Central memory CD8-positive, alpha-beta T cell (primary cell): Measurements from ENCODE around the gene RAG2.

Experiments used
- ATAC-seq: fragments of 150-1000 bp; cut with Tn5 transposase; replicated peaks from 2 replicates; pipeline ENCODE4 v1.10.0; 2022; ENCODE audit warnings: mild to moderate bottlenecking, moderate FRiP score, moderate number of reproducible peaks; ENCODE audit not compliant: poor library complexity, severe bottlenecking; ENCODE audit errors: extremely low read depth
- DNase-seq, 2 donors: peaks; one replicate each; pipeline ENCODE4 v3.0.0; 2021; ENCODE audit warnings: low spot score in 2 of 2
- H3K27ac Mint-ChIP-seq: one replicate; pipeline ENCODE4 v1.8.0; 2022; ENCODE audit warnings: low read depth, mild to moderate bottlenecking, moderate library complexity, mixed read lengths
- H3K27me3 Mint-ChIP-seq: one replicate; pipeline ENCODE4 v1.8.0; 2022; ENCODE audit warnings: mixed read lengths
- H3K36me3 Mint-ChIP-seq: one replicate; pipeline ENCODE4 v1.8.0; 2022; ENCODE audit warnings: mild to moderate bottlenecking, moderate library complexity, mixed read lengths; ENCODE audit not compliant: insufficient read depth
- H3K4me1 Mint-ChIP-seq: one replicate; pipeline ENCODE4 v1.8.0; 2022; ENCODE audit warnings: mixed read lengths
- H3K4me3 Mint-ChIP-seq: one replicate; pipeline ENCODE4 v1.8.0; 2022; ENCODE audit warnings: mild to moderate bottlenecking, moderate library complexity, mixed read lengths
- H3K9me3 Mint-ChIP-seq: one replicate; pipeline ENCODE4 v1.8.0; 2022; ENCODE audit warnings: mixed read lengths

RAG2 gene

GRCh38 chr11:36598051-36598450 is at the start of gene RAG2:
Gene RAG2 (minus strand): TSS chr11:36598236. CDS start chr11:36594168, 4,068 bp downstream.
- no peak within 1 kb of the TSS for H3K27ac Mint-ChIP-seq
- peaks cover 57% of the 10 kb centered on the region for H3K27me3 Mint-ChIP-seq
- H3K4me1 Mint-ChIP-seq: peaks cover 12% of the 10 kb centered on the region
- no peaks in the 10 kb centered on the region for H3K9me3 Mint-ChIP-seq
- DNase-seq (no peak), ATAC-seq (no peak)
- no peak within 1 kb of the TSS for H3K4me3 Mint-ChIP-seq
- peaks cover 3% of the 10 kb centered on the region for H3K36me3 Mint-ChIP-seq

- H3K27ac Mint-ChIP-seq: no peak overlapping the region
- no peaks in the 10 kb centered on the region for H3K36me3 Mint-ChIP-seq
- no peak for ATAC-seq
These were observed 40.5 kb upstream of the RAG2 start for GRCh38 chr11:36638556-36638955.

GRCh38 chr11:36635066-36635862 is 37.2 kb upstream of the RAG2 start:
- ATAC-seq: no peak
- no peaks in the 10 kb centered on the region for H3K9me3 Mint-ChIP-seq
- peaks cover 49% of the 10 kb centered on the region for H3K27me3 Mint-ChIP-seq
- H3K4me1 Mint-ChIP-seq: no peaks in the 10 kb centered on the region
- no peaks in the 10 kb centered on the region for H3K36me3 Mint-ChIP-seq
- H3K27ac Mint-ChIP-seq: no peak overlapping the region
- H3K4me3 Mint-ChIP-seq: no peak overlapping the region
- DNase-seq: no peak

More at GRCh38 chr11:36638556-36638955, 40.5 kb upstream of the RAG2 start:
- H3K4me3 Mint-ChIP-seq: no peak overlapping the region
- no peaks in the 10 kb centered on the region for H3K4me1 Mint-ChIP-seq
- no peaks in the 10 kb centered on the region for H3K9me3 Mint-ChIP-seq
- H3K27me3 Mint-ChIP-seq: peaks cover 55% of the 10 kb centered on the region
- no peak for DNase-seq

- Mint-ChIP-seq H3K27ac (no peak overlapping the region), H3K27me3 (peaks cover 67% of the 10 kb centered on the region), H3K4me3 (no peak overlapping the region), H3K4me1 (no peaks in the 10 kb centered on the region), H3K36me3 (no peaks in the 10 kb centered on the region), H3K9me3 (no peaks in the 10 kb centered on the region)
- no peak for ATAC-seq
- DNase-seq: no peak
These were observed 33.7 kb upstream of the RAG2 start for GRCh38 chr11:36631774-36632173.

GRCh38 chr11:36628765-36629244 is 30.8 kb upstream of the RAG2 start:
- Mint-ChIP-seq H3K9me3 (no peaks in the 10 kb centered on the region), H3K4me1 (no peaks in the 10 kb centered on the region), H3K27me3 (peaks cover 81% of the 10 kb centered on the region), H3K4me3 (no peak overlapping the region), H3K27ac (no peak overlapping the region), H3K36me3 (peaks cover 3% of the 10 kb centered on the region)
- DNase-seq (no peak), ATAC-seq (no peak)

GRCh38 chr11:36628141-36628540 is 30.1 kb upstream of the RAG2 start:
- peaks cover 76% of the 10 kb centered on the region for H3K27me3 Mint-ChIP-seq
- no peaks in the 10 kb centered on the region for H3K9me3 Mint-ChIP-seq
- H3K4me1 Mint-ChIP-seq: no peaks in the 10 kb centered on the region
- no peak overlapping the region for H3K27ac Mint-ChIP-seq
- DNase-seq: no peak
- no peak for ATAC-seq
- H3K4me3 Mint-ChIP-seq: no peak overlapping the region
- peaks cover 3% of the 10 kb centered on the region for H3K36me3 Mint-ChIP-seq

GRCh38 chr11:36627471-36627870 is 29.4 kb upstream of the RAG2 start:
- no peak for DNase-seq
- peaks cover 72% of the 10 kb centered on the region for H3K27me3 Mint-ChIP-seq
- H3K36me3 Mint-ChIP-seq: peaks cover 3% of the 10 kb centered on the region
- ATAC-seq: no peak
- H3K4me1 Mint-ChIP-seq: no peaks in the 10 kb centered on the region
- H3K4me3 Mint-ChIP-seq: no peak overlapping the region
- no peaks in the 10 kb centered on the region for H3K9me3 Mint-ChIP-seq
- no peak overlapping the region for H3K27ac Mint-ChIP-seq

GRCh38 chr11:36627006-36627405 is 29.0 kb upstream of the RAG2 start:
- no peak for ATAC-seq
- no peak overlapping the region for H3K4me3 Mint-ChIP-seq
- H3K4me1 Mint-ChIP-seq: no peaks in the 10 kb centered on the region
- H3K27ac Mint-ChIP-seq: no peak overlapping the region
- no peaks in the 10 kb centered on the region for H3K9me3 Mint-ChIP-seq
- DNase-seq: no peak
- peaks cover 68% of the 10 kb centered on the region for H3K27me3 Mint-ChIP-seq
- H3K36me3 Mint-ChIP-seq: peaks cover 3% of the 10 kb centered on the region

- no peak overlapping the region for H3K4me3 Mint-ChIP-seq
- peaks cover 3% of the 10 kb centered on the region for H3K36me3 Mint-ChIP-seq
- H3K27me3 Mint-ChIP-seq: peaks cover 60% of the 10 kb centered on the region
- no peaks in the 10 kb centered on the region for H3K9me3 Mint-ChIP-seq
- no peak overlapping the region for H3K27ac Mint-ChIP-seq
- ATAC-seq: no peak
- DNase-seq: no peak
- peaks cover 6% of the 10 kb centered on the region for H3K4me1 Mint-ChIP-seq
These were observed 25.5 kb upstream of the RAG2 start for GRCh38 chr11:36623494-36623893.

- H3K27me3 Mint-ChIP-seq: peaks cover 59% of the 10 kb centered on the region
- ATAC-seq: no peak
These were observed 24.5 kb upstream of the RAG2 start for GRCh38 chr11:36622431-36623136.

GRCh38 chr11:36620246-36620645 is 22.2 kb upstream of the RAG2 start:
- Mint-ChIP-seq H3K4me3 (no peak overlapping the region), H3K4me1 (peaks cover 6% of the 10 kb centered on the region), H3K9me3 (no peaks in the 10 kb centered on the region), H3K36me3 (peaks cover 3% of the 10 kb centered on the region), H3K27ac (no peak overlapping the region), H3K27me3 (peaks cover 35% of the 10 kb centered on the region)
- ATAC-seq: no peak
- DNase-seq: no peak

More at GRCh38 chr11:36622431-36623136, 24.5 kb upstream of the RAG2 start:
- Mint-ChIP-seq H3K4me1 (peaks cover 6% of the 10 kb centered on the region), H3K36me3 (peaks cover 3% of the 10 kb centered on the region), H3K27ac (no peak overlapping the region), H3K9me3 (no peaks in the 10 kb centered on the region), H3K4me3 (no peak overlapping the region)
- DNase-seq: no peak

GRCh38 chr11:36619502-36619901 is 21.5 kb upstream of the RAG2 start:
- Mint-ChIP-seq H3K9me3 (no peaks in the 10 kb centered on the region), H3K36me3 (peaks cover 3% of the 10 kb centered on the region), H3K4me1 (peaks cover 6% of the 10 kb centered on the region), H3K27me3 (peaks cover 30% of the 10 kb centered on the region), H3K27ac (no peak overlapping the region), H3K4me3 (no peak overlapping the region)
- ATAC-seq: no peak
- DNase-seq: no peak
